HG03097 (cell line): ENCODE results near the gene GSTM2.

ENCODE experiments used
- ATAC-seq: cut with Tn5 transposase; IDR thresholded peaks from one replicate; pipeline ENCODE4 v1.9.1; 2021; ENCODE audit not compliant: unreplicated experiment, low FRiP score

GSTM2 gene

DNA sequence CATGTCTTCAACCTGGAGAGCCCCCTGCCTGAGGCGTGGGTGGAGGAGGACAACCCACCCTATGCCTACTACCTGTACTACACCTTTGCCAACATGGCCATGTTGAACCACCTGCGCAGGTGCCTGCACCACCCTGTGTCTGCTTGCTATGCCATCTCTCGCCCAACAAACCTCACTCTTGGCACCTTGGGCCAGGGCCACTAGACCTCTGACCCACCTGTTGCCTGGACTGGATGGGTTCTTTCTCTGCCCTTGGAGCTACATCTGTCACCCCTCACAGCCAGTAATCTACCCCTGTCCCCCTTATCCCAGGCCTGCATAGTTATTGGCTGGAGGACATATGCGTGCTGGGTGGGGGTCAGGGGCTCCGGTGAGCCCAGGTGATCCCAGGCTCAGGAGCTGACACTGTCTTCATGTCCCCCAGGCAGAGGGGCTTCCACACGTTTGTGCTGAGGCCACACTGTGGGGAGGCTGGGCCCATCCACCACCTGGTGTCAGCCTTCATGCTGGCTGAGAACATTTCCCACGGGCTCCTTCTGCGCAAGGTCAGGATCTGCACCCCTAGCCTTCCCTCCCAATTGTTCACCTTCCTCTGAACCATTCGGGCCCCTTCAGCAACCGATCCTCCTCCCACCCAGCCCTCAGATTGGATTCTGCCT, 38.4 kb upstream of the GSTM2 start:
- ATAC-seq: no peak

GRCh38 chr1:109630081-109630897, 37.6 kb upstream of the GSTM2 start:
- no peak for ATAC-seq

DNA sequence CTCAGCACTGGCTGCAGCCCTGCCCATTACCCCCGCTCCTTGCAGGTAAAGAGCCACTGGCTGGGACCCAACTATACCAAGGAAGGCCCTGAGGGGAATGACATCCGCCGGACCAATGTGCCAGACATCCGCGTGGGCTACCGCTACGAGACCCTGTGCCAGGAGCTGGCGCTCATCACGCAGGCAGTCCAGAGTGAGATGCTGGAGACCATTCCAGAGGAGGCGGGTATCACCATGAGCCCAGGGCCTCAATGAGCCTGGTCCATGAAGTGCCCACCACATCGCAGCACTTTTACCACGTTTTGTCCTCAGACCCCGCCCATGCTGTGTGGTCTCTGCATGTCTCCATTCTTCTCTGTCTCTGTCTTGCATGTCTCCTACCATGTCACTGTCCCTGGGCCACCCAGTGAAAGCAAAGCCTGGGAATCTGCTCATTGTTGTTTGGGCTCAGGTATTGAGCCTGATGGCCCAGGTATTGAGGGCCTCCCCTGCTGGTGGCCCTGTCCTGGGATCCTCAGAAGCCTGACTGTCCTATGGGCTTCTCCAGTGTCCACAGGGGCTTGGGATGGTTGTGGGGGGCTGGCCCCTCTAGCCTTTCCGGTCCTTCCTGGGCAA, 36.9 kb upstream of the GSTM2 start:
- no peak for ATAC-seq

- ATAC-seq: no peak
Measured at GRCh38 chr1:109631513-109632505, 36.0 kb upstream of the GSTM2 start.

DNA sequence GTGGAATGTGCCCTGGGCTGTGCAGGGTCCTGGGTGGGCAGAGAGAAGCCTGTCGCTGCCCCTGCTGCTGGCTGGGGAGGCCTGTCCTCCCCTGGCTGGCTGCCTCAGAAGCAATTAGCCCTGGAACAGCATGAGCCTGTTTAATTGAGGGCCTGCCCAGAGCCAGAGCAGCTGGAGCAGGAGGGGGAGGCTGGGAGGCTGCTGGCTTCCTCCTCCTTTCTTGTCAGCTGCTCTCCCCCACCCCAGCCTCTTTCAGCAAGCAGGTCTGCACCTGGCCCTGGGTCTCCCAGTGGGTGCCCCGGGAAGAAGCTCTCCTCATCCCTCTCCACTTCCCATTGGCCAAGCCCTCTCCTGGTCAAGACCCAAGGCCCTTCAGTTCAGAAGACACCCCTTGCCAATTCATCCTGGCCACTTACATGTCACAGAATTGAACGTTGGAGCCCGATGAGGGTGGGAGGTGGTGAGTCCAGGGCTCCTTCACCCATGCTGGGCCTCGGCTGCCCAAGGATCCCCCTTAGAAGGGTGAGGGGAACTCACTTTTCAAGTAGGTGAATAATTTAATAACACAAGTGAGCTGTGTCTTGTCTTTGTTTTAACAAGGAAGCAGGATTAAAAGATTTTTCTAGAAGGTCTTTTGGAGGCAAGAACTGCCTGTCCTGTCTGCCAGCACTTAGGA, 35.0 kb upstream of the GSTM2 start:
- ATAC-seq: no peak

DNA sequence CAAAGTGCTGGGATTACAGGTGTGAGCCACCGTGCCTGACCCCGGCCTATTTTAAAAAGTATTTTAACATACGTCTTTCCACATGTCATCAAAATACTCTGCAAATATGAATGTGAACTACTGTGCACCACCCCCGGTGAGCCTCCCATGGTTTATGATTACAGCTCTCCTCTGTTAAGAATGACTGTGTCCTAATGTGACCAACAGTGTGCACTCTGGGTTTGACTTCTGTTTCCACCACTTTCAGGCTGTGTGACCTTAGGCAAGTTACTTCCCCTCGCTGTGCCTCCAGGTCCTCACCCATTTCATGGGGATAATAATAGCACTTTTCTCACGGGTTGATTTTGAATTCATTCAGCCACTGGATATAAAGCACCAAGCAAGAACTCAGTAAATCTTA, 33.6 kb upstream of the GSTM2 start:
- ATAC-seq: no peak

DNA sequence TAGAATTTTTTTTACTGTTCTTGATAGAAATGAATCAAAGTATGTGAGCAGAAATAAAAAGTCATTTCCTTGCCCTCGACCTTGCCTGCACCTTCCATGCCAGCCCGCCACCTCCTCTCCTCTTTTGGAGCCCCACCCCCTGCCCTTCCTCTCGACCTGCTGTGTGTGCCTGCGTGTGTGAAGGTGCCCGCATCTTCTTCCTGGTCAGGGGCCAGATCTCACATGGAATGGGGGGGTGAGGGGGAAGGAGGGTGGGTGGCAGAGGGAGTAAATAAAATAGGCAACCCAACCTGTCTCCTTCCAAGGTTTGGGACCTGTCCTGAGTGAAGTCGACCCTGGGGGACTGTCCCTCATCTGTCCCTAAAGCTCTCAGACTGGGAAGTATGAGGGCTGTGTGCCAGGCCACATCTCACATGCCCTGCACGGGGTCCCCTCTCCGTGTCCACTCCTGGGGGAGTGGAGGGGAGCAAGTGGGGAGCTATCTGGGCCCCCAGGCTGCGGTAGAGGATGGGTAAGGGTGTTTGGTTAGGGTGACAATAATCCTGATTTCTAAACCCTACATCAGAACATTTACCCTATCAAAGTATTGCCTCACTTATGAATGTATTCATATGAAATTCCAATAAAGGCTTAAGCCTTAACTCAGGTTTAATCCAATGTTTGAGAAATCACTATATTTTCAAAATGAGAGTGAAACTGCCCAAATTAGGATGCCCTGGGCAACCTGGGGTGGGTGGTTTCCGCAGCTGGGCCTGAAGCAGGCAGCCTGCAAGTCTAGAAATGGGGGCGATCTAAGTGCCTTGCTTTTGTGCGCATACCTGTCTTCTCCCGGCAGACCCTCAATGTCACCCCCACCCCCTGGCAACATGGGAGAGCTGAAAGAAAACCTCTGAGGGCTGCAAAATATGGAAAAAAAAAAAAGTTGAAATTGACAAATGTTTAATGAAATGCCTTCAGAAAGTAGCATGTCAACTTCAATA, 32.8 kb upstream of the GSTM2 start:
- ATAC-seq: no peak

DNA sequence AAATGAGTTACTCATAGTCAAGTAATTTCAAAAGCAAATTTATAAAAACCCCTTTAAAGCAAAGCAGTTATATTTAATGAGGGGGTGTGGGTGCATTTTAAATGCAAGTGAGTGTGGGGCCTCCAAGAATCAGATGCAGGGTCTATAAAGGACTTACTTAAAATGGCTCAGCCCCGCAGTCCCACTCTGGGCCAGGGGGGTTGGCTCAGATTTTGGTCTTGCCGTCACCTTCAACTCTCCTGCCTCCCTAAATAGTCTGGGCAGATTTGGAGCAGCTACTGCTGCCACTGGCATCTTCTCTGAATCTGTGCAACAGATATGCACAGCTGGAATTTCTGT, 32.0 kb upstream of the GSTM2 start:
- no peak for ATAC-seq

DNA sequence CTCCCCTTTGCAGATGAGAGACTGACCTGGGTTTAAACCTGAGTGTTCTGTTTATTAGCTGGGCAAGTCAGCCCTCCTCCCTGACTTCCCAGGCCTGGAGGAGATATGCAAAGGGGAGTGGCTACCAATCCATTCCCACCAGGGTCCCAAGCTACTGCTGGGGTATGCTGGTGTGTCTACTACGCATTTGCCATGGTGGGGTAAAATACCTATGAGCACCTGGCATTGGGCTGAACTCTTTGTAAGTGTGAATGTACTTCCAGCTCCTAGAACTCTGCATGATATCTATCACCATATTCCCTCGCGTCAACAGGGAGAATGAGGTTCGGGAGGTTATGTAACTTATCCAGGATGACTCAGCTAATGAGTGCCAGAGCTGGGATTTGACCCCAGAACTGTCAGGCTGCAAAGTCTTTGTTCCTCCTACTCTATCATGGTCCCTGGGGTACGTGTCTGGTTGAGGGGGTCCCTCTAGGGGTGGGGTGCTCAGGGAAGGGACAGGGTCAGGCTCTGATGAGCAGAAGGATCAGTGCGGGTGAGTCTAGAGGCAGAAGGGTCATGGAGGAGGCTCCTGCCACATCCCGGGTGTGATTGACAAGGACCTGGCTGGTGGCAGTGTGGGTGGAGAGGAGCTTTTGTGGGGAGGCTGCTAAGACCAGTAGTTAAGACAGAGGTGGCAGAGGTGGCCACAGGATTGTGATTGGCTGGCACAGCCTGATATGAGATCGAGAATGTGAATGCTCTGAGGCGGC, 31.5 kb upstream of the GSTM2 start:
- no peak for ATAC-seq

- ATAC-seq: no peak
Measured at GRCh38 chr1:109637446-109637845, 30.4 kb upstream of the GSTM2 start.

- ATAC-seq: no peak
Measured at GRCh38 chr1:109639063-109639840, 28.6 kb upstream of the GSTM2 start.

DNA sequence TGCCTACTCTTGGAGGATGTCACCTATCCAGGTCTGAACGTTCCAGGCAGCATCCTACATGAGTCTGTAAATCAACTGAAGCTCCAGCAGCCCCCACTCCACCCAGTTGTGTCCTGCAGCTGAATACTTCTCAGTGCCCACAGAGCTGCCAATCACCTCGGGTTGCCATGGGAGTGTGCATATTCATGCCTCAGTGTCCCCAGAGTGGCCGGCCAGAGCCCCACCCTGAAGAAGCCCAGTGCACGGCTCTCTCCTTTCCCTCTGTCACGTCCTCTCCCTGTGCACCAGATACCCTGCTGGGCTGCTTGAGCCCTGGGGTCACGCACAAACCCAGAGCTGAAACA, 28.0 kb upstream of the GSTM2 start:
- ATAC-seq: no peak

GRCh38 chr1:109640285-109640865, 27.5 kb upstream of the GSTM2 start:
- no peak for ATAC-seq

GRCh38 chr1:109641078-109641740, 26.6 kb upstream of the GSTM2 start:
- ATAC-seq: no peak

DNA sequence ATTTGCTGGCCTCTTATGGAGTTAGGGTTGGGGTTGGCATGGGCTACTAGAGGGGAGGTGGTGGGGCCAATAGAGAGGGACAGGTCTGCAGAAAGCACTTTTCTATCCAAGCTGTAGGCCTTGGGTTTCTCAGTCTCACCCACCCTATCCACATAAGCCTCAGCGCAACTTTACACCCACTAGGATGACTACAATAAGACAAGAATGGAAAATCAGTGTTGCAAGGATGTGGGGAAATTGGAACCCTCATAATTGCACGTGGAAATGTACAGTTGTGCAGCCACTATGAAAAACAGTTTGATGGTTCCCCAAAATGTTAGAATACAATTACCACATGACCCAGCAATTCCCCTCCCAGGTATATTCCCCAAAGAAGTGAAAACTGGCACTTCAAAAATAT, 26.0 kb upstream of the GSTM2 start:
- no peak for ATAC-seq

DNA sequence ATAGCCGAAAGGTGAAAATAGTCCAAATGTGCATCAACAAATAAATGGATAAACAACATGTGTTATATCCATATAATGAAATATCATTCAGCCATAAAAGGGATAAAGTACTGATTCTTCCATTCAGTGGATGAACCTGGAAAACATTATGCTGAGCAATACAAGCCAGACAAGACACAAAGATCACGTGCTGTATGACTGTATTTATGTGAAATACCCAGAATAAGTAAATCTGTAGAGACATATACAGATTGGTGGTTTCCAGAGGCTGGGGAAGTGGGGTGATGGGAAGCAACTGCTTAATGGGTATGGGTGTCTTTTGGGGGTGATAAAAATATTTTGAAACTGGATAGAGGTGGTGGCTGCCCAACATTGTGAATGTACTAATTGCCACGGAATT, 25.2 kb upstream of the GSTM2 start:
- no peak for ATAC-seq
